Measurements from ENCODE around the gene TIMM23B.
"Not testable (repeated sequence)": the region's sequence is repeated elsewhere in the genome, so short reads cannot be mapped to it uniquely, and the experiment has no call there.

TIMM23B gene

DNA sequence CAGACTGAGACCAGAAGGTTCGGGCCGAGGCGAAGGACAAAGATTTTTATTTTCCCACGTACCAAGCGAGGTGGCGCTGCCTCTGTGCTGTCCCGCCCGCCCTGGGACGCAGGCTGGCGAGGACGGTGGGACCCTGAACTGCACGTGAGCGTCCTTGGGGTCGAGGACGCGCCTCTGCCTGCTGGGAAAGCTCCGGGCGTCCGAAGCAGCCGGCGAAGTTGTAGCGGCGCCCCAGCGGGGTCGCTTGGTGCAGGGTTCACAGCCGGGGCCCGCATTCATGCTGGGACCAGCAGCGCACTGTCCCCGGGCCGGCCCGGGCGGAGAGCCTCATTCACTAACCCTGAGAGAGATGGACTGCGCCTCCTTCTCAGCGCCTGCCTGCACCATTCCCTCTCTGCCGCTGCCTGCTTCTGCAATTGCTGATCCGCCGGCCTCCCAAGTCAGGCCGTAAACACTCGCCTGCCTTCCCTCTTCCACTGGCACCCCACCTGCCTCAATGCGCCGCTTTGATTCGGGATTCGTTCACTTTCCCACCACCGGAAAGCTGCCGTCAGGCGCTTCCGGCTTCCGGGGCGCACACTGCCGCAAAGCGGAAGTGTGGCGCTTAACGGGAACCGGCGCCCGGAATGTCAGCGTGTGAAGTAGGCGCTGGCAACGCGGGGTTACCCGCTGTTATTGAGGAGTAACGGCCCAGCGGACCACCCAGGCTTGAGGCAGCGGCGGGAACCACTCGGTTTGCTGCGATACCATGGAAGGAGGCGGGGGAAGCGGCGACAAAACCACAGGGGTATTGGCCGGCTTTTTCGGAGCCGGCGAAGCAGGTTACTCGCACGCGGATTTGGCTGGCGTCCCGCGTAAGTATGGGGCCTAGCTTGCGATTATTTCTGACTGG lies at the start of gene TIMM23B, which contains the start of gene PARG:
Gene TIMM23B (plus strand): TSS at position 607 of the 892 bp plus-strand sequence. CDS start 142 bp downstream, at position 749.
Gene PARG (minus strand): TSS at position 581 of the 892 bp plus-strand sequence. CDS start 302 bp downstream, at position 279.
- peak; percentile 12 for DNase-seq

DNA sequence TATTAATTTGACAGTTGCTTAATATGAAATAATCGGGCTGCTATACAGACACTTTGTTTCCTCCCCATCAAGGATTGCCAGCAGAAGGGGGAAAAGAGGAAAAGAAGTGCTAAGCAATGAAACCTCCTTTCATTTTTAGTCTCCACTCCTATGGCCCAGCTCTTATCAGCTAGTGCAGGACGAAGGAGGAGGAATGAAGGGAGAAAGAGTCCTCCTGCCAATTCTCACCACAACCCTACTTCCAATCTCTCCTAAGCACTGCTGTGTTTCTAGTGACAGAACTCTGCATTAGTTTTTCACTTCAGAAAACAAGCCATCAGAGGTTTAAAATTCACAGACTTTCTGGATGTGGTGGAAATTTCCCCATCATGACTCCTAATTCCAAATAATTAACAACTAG lies 41.9 kb upstream of the TIMM23B start:
- DNase-seq = not testable (repeated sequence)

DNA sequence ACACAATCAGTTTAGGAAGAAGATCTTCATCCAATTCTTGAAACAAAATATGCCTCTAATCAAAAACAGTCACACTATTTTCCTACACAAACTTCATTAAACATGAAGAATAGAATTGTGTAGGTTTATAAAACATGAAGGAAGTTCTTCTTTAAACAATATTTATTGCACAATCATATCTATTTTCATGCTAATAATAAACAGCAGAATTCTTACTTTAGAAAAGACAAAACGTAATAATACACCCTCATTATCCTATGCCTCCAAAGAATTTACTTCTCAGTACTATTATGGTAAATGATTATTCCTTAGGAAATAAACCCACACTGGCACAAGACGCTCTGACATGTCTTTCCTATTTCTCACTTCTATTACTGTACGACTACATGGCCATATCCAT lies 41.4 kb upstream of the TIMM23B start:
- DNase-seq = not testable (repeated sequence)

DNA sequence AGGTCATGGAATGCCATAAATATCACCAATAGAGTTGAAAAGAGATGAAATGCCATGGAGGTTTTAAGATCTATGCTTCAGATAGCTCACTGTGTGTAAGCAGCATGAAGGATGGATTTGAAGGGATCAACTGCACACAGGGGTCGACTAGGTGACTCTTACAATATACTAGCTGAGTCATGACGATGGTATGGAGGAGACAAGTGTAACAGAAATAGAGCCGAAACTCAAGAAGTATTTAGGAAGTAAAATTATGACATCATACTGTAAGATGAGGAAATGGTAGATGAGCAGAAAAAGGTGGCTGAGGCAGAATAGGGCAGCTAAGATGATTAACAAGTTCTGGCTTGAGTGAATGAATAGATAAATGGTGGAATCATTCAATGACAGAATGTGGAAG lies 38.0 kb upstream of the TIMM23B start:
- DNase-seq = not testable (repeated sequence)

GRCh38 chr10:49908290-49909080 lies 33.4 kb upstream of the TIMM23B start:
- DNase-seq = not testable (repeated sequence)

- DNase-seq = not testable (repeated sequence)
These were observed 31.6 kb upstream of the TIMM23B start for GRCh38 chr10:49910295-49910694.

DNA sequence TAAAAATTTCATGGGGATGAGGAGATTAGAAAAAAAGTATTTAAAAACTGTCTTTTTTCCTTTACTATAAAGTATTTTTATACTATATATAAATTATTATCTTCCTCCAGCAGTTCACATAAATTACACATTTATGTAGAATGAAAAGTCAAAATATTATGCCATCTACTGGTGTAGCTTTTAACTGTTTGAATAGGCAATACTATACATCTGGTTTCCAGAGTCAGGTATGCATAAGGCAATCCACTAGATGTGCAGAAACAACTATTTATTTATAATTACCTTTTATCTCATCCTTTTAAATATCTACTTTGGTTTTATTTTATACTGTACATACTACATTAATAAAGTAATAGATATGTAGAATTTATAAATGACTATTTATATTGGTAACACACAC lies 25.4 kb upstream of the TIMM23B start:
- DNase-seq = not testable (repeated sequence)

DNA sequence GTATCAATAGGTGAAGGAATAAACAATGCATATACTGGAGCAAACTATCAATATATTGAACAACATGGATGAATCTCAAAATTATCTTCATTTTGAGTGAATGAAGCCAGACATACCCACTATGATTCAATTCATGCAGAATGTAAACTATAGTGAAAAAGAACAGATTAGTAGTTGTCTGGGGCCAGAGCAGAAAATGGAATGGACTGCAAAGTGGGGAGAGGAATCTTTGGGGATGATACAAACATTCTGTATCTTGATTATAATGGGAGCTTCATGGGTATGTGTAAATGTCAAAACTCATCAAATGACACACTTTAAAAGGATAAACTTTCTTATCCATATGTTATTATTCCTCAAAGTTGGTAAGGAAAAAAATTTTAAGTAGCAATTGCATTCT lies 23.9 kb upstream of the TIMM23B start:
- not testable (repeated sequence) for DNase-seq

GRCh38 chr10:49922041-49922440 lies 19.8 kb upstream of the TIMM23B start:
- not testable (repeated sequence) for DNase-seq

- DNase-seq = not testable (repeated sequence)
These were observed 18.3 kb upstream of the TIMM23B start for GRCh38 chr10:49923572-49923971.

DNA sequence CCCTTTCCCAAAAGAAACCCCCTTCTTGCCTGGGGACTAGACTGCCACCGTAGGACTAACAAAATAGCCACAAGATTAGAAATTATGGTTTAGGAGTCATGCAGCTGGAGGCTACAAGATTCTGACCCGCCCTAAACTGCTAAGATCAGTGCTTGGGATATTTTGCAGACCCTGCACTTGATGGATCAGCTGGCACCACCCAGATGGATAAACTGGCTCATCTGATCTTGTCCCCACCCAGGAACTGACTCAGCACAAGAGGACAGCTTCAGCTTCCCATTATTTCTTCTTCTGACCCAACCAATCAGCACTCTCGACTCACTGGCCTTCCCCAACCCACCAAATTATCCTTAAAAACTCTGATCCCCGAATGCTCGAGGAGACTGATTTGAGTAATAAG lies 10.6 kb upstream of the TIMM23B start:
- not testable (repeated sequence) for DNase-seq

DNA sequence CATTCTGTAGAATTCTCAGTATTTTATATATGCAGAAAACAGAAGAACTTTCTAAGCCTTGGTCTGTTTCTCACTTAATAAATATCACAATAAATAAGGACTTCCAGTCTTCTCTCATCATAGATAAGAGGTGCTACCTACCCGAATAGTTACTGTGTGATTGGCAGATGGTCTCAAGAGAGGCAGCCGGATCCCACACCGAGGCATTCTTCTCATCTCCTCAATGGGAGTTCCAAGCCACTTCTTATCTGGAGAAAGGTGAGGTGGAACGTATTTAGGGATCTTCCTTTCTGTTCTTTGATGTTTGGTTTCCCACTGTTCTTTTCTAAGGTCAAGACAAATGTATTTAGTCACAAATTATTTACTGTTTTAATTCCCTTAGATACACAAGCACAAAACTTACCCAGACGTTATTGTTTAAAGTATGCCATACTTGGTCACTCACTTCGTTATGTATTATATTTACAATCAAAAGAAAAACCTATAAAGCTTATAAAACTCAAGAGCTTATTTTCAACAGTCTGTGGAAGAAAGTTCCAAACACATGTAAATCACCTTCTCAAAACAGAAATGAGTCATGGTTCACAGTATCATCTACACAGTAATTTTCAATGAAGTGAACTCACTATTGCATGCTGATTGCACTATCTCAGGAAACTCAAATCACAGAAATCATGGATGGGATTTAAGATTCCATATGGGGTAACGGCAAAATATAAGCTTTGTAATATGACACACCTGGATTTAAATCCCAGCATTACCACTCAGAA lies 9.7 kb upstream of the TIMM23B start:
- not testable (repeated sequence) for DNase-seq

DNA sequence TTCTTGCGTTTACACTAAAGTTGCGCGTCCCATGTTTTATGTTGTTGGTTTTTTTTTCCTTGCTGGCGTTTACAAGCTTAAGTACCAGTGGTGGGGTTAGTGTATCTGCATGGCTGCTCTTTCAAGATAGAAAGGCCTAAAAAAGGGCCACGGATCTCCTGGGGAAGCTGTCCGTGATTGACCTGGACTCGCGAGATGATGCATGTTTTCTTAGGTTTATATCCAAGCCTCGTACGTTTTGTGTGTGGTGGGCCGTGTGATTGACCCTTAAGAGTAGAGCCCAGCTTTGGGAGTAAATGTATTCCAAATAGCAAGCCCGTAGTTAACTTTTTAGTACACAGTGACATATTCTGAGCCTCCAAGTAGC lies 469 bp downstream of the TIMM23B start:
- DNase-seq = not testable (repeated sequence)

DNA sequence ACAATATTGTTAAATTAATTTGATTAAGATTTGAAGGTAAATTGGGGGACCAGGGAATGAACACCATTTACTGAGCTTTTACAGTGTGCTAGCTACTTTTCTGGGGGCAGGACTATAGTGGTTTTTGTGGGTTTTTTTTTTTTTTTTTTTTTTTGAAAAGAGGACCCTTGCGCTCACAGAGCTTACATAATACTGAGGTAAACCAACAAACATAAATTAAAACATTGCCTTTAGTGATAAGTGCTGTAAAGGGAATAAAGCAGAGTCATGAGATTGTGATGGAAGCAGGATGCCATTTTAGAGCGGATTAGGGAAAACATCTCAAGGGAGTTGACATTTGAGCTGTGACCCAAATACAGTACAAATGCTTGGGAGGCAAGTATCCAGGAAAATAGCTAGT lies 1.8 kb downstream of the TIMM23B start:
- not testable (repeated sequence) for DNase-seq

GRCh38 chr10:49948142-49948541 lies 6.3 kb downstream of the TIMM23B start:
- DNase-seq = not testable (repeated sequence)

- not testable (repeated sequence) for DNase-seq
These were observed 6.9 kb downstream of the TIMM23B start for GRCh38 chr10:49948737-49949136.

- DNase-seq = not testable (repeated sequence)
These were observed 10.2 kb downstream of the TIMM23B start for GRCh38 chr10:49952006-49952405.

DNA sequence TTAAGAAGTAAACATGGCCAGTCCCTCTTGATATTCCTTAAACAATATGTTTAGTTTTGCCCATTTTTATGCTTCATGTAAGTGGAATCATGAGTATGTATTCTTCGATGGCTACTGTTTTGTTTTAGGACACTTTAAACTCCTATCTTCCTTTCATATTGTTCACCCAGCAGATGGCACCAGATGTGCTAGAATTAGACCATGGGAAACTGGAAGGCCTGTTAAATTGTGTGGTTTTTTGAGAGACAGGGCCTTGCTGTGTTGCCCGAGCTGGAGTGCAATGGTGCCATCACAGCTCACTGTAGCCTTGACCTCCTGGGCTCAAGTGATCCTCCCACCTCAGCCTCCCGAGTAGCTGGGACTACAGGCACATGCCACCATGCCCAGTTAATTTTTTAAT lies 11.3 kb downstream of the TIMM23B start:
- DNase-seq = not testable (repeated sequence)

DNA sequence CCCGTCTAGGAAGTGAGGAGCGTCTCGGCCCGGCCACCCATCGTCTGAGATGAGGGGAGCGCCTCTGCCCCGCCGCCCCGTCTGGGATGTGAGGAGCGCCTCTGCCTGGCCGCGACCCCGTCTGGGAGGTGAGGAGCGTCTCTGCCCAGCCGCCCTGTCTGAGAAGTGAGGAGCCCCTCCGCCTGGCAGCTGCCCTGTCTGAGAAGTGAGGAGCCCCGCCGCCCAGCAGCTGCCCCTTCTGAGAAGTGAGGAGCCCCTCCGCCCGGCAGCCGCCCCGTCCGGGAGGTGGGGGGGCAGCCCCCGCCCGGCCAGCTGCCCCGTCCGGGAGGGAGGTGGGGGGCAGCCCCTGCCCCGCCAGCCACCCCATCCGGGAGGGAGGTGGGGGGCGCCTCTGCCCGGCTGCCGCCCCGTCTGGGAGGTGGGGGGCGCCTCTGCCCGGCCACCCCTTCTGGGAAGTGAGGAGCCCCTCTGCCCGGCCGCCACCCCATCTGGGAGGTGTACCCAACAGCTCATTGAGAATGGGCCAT lies 28.5 kb downstream of the TIMM23B start:
- not testable (repeated sequence) for DNase-seq

DNA sequence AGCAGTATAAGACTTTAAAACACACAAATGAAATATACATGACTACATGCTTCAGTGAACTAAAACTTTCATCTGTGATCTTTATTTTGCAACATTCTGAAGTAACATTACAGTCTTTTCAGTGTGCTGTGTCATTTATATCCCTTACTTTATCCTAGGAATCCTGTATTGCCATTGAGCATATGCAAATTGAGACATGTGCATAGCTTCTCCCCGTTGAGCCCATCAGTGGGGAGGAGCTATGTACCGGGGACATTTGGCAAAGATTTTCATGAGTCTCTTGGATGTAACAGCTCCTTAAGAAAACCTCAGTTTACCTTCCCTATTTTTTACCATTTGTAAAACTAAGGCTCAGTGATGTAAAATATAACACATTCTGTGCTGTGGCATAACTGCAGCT lies 29.6 kb downstream of the TIMM23B start:
- DNase-seq = not testable (repeated sequence)

DNA sequence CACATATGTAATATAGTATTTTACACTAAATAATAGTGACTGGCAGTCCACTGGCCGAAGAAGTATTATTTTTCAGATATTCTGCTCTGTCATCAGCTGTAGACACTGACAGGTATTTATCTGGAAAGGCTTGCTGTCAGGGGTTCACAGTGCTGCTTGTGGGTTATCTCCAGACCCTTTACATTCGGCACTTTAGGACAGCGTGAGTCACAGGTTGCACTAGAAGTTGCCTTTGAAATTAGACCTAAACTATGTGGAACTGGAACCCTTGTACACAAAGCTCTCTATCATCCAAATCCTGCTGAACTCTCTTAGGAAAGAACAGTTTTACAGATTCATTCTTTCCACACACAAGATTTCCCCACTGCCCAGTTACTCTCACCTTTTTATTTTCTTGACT lies 30.2 kb downstream of the TIMM23B start:
- DNase-seq = not testable (repeated sequence)

GRCh38 chr10:49977756-49978155 lies 35.9 kb downstream of the TIMM23B start:
- DNase-seq = not testable (repeated sequence)

All from NCI-H1417 treated with DMSO at 0.1 percent for 48 hours (cell line).